Suppressor macrophage (primary cell): ENCODE data around the gene ZNF208.
"Not testable (repeated sequence)": the region's sequence is repeated elsewhere in the genome, so short reads cannot be mapped to it uniquely, and the experiment has no call there.

Experiments
- DNase-seq, 4 experiments: peaks; one replicate each; pipeline ENCODE4 v3.0.0-alpha.2; 2020 to 2022
- total RNA-seq, 17 experiments: gene quantifications; one replicate each; lab custom pipeline; 2026; ENCODE audit warnings: mixed read lengths in 6 of 17, inconsistent platforms in 3 of 17; lab: John Stamatoyannopoulos, UW

ZNF208 gene
- total RNA-seq: 0 to 3.4 (median 0.27) reads per million in 17 experiments

- not testable (repeated sequence) for DNase-seq
These were observed at the start of gene ZNF208 for GRCh38 chr19:22010437-22011143. TSS of gene ZNF208 (minus strand) at chr19:22010943. CDS start at chr19:22010794, 149 bp downstream.

- DNase-seq: peak in 3 of 4 experiments; percentile 2 to 24 (median 8)
These were observed 41.9 kb upstream of the ZNF208 start for GRCh38 chr19:22052644-22053013.

GRCh38 chr19:22041151-22041550 lies 30.4 kb upstream of the ZNF208 start:
- not testable (repeated sequence) for DNase-seq

- DNase-seq: no peak
These were observed 19.9 kb upstream of the ZNF208 start for GRCh38 chr19:22030680-22031079.

GRCh38 chr19:22026687-22027086 lies 15.9 kb upstream of the ZNF208 start:
- DNase-seq: no peak

- not testable (repeated sequence) for DNase-seq
These were observed 14.8 kb upstream of the ZNF208 start for GRCh38 chr19:22025539-22025938.

- DNase-seq: no peak
These were observed 40.3 kb downstream of the ZNF208 start for GRCh38 chr19:21970466-21970865.

- DNase-seq: peak in 3 of 4 experiments; percentile 1 to 24 (median 4)
These were observed 63.0 kb downstream of the ZNF208 start for GRCh38 chr19:21947775-21948174.

GRCh38 chr19:21940684-21941083 lies 70.1 kb downstream of the ZNF208 start:
- no peak for DNase-seq

GRCh38 chr19:21934593-21934992 lies 76.2 kb downstream of the ZNF208 start:
- DNase-seq: no peak

- DNase-seq: no peak
These were observed 76.6 kb downstream of the ZNF208 start for GRCh38 chr19:21934131-21934530.

- DNase-seq: no peak
These were observed 88.5 kb downstream of the ZNF208 start for GRCh38 chr19:21922276-21922675.

- DNase-seq: no peak
These were observed 89.0 kb downstream of the ZNF208 start for GRCh38 chr19:21921691-21922180.

GRCh38 chr19:21915411-21915810 lies 95.3 kb downstream of the ZNF208 start:
- DNase-seq: no peak

GRCh38 chr19:21912654-21913053 lies 98.1 kb downstream of the ZNF208 start:
- no peak for DNase-seq

- no peak for DNase-seq
These were observed 100.4 kb downstream of the ZNF208 start for GRCh38 chr19:21910318-21910717.

- DNase-seq: no peak
These were observed 102.7 kb downstream of the ZNF208 start for GRCh38 chr19:21908066-21908465.

GRCh38 chr19:21907516-21907915 lies 103.2 kb downstream of the ZNF208 start:
- no peak for DNase-seq

GRCh38 chr19:21902571-21902970 lies 108.2 kb downstream of the ZNF208 start:
- no peak for DNase-seq

GRCh38 chr19:21901861-21902260 lies 108.9 kb downstream of the ZNF208 start:
- DNase-seq: no peak

GRCh38 chr19:21900401-21900800 lies 110.3 kb downstream of the ZNF208 start:
- no peak for DNase-seq

- DNase-seq: no peak
These were observed 119.7 kb downstream of the ZNF208 start for GRCh38 chr19:21891086-21891485.

- DNase-seq: peak in 1 of 4 experiments; percentile 1
These were observed 120.7 kb downstream of the ZNF208 start for GRCh38 chr19:21890017-21890416.

- DNase-seq: not testable (repeated sequence)
These were observed 125.2 kb downstream of the ZNF208 start for GRCh38 chr19:21885516-21885915.
